K562 (cell line): ENCODE results near the gene AASDH. TPM values are rescaled to one million over a fixed set of nuclear protein-coding genes. Genes with fewer than 3 reads are reported as not detected.
A peak's percentile ranks its signal among the peaks of the same experiment; 100 is the strongest.

ENCODE experiments used
- ATAC-seq: fragments of 200-7000 bp; cut with Tn5 transposase; 3 replicates; pipeline ENCODE4 v1.9.1; 2020; ENCODE audit warnings: moderate library complexity
- BruUV-seq: library from RNA; stranded (reverse); fragments of 400-500 nt; replicated peaks from 2 replicates; lab custom pipeline; 2021; lab: Mats Ljungman, UMichigan
- CTCF ChIA-PET: fragments of 300-600 bp; formaldehyde crosslinking; extraction: SDS; loops from one replicate; lab custom pipeline; 2021; ENCODE audit warnings: low intra/inter-chr PET ratio; lab: Yijun Ruan, JAX
- POLR2A ChIA-PET: fragments of 300-600, 350-650 bp; sonication (Branson Sonifier 250); formaldehyde crosslinking; extraction: SDS; loops from one replicate; lab custom pipeline; 2021; ENCODE audit warnings: antibody characterized with exemption, inconsistent platforms; lab: Yijun Ruan, JAX
- DNase-seq, 4 experiments: peaks; one replicate each; pipeline versions ENCODE4 v3.0.0 to v3.0.0-alpha.2; 2011 to 2018; ENCODE audit warnings: low spot score in 3 of 4, mixed read lengths in 3 of 4; ENCODE audit errors: extremely low read depth in 1 of 4
- FAIRE-seq: peaks from 2 replicates; lab custom pipeline; 2011; peaks lifted over from hg19 to GRCh38; lab: Jason Lieb, UNC
- H2AFZ ChIP-seq: 2 replicates; pipeline ENCODE4 v1.6.0; 2011; ENCODE audit warnings: low read depth, low read length, control low read depth, inconsistent platforms
- H3K27ac ChIP-seq: fragments of 200-600 bp; 3 replicates; pipeline ENCODE4 v1.8.0; 2011; ENCODE audit warnings: low read depth, mild to moderate bottlenecking, control low read depth, inconsistent platforms, low read length, moderate library complexity, mixed read lengths; ENCODE audit errors: extremely low read depth
- H3K27me3 ChIP-seq, 2 experiments: fragments of 300-600 bp in 1 of 2; 2 replicates in 1 of 2; 3 replicates in 1 of 2; pipeline versions ENCODE4 v1.6.0 to v1.8.0; 2011; ENCODE audit warnings: inconsistent platforms in 2 of 2, low read length in 2 of 2, mild to moderate bottlenecking in 1 of 2, mixed read lengths in 1 of 2, moderate library complexity in 1 of 2; ENCODE audit not compliant: control insufficient read depth in 2 of 2, insufficient read depth in 2 of 2
- H3K36me3 ChIP-seq: fragments of 300-600 bp; 3 replicates; pipeline ENCODE4 v1.8.0; 2011; ENCODE audit warnings: mild to moderate bottlenecking, low read length, inconsistent platforms; ENCODE audit not compliant: control insufficient read depth, insufficient read depth
- H3K4me1 ChIP-seq, 2 experiments: fragments of 200-600 bp in 1 of 2; replicated peaks in 1 of 2; 2 replicates in 1 of 2; 3 replicates in 1 of 2; pipeline versions ENCODE4 v1.5.1 to v1.8.0; 2011; ENCODE audit warnings: inconsistent platforms in 2 of 2, low read length in 2 of 2, mild to moderate bottlenecking in 1 of 2, mixed read lengths in 1 of 2, moderate library complexity in 1 of 2; ENCODE audit not compliant: control insufficient read depth in 2 of 2, insufficient read depth in 2 of 2
- H3K4me2 ChIP-seq: 2 replicates; pipeline ENCODE4 v1.6.1; 2011; ENCODE audit warnings: low read length, control low read depth, inconsistent platforms, mixed read lengths; ENCODE audit not compliant: insufficient read depth
- H3K4me3 ChIP-seq: fragments of 200-600 bp; sonication (generic), shearing (Covaris generic); 2 replicates; pipeline ENCODE4 v1.5.1; 2016; ENCODE audit warnings: control low read depth, inconsistent platforms
- H3K79me2 ChIP-seq: fragments of 200-600 bp; 3 replicates; pipeline ENCODE4 v1.8.0; 2011; ENCODE audit warnings: low read length, inconsistent platforms; ENCODE audit not compliant: control insufficient read depth, insufficient read depth
- H3K9ac ChIP-seq, 2 experiments: 2 replicates each; pipeline versions ENCODE4 v1.6.0 to v1.6.1; 2011; ENCODE audit warnings: low read depth in 2 of 2, low read length in 2 of 2, control low read depth in 1 of 2, inconsistent platforms in 1 of 2, mild to moderate bottlenecking in 1 of 2, mixed read lengths in 1 of 2; ENCODE audit not compliant: insufficient read depth in 1 of 2
- H3K9me1 ChIP-seq: one replicate; pipeline ENCODE4 v1.6.0; 2011; ENCODE audit warnings: inconsistent platforms, mild to moderate bottlenecking, low read length, moderate library complexity; ENCODE audit not compliant: control insufficient read depth, insufficient read depth
- H3K9me3 ChIP-seq: replicated peaks from 2 replicates; pipeline ENCODE4 v1.5.1; 2011; ENCODE audit warnings: low read depth, low read length, inconsistent platforms; ENCODE audit not compliant: control insufficient read depth, insufficient read depth
- H4K20me1 ChIP-seq: replicated peaks from 2 replicates; pipeline ENCODE4 v1.6.1; 2011; ENCODE audit warnings: low read length, inconsistent platforms, mixed read lengths; ENCODE audit not compliant: control insufficient read depth, insufficient read depth
- CBFA2T2 ChIP-seq: fragments of 450-650 bp; conservative IDR thresholded peaks from 2 replicates; pipeline ENCODE4 v1.6.1; 2017; ENCODE audit warnings: mild to moderate bottlenecking
- GTF2A2 ChIP-seq: IDR thresholded peaks from 2 replicates; pipeline ENCODE4 v1.6.1; 2016; ENCODE audit warnings: mild to moderate bottlenecking, missing genetic modification characterization, missing compliant biosample characterization
- NFYB ChIP-seq: IDR thresholded peaks from 2 replicates; pipeline ENCODE4 v1.6.1; 2011; ENCODE audit warnings: mild to moderate bottlenecking, moderate library complexity; ENCODE audit not compliant: insufficient read length; ENCODE audit errors: extremely low read depth
- NR2C2 ChIP-seq, 2 experiments: fragments of 200-800 bp in 1 of 2; sonication (Bioruptor generic) in 1 of 2; sonication (generic) in 1 of 2; formaldehyde crosslinking in 1 of 2; IDR thresholded peaks; 2 replicates each; pipeline versions ENCODE4 v1.6.1 to v1.8.0; 2016 to 2022; ENCODE audit warnings: mild to moderate bottlenecking in 1 of 2, missing compliant biosample characterization in 1 of 2, missing genetic modification characterization in 1 of 2, missing genetic modification reagents in 1 of 2
- NR4A1 ChIP-seq, 2 experiments: fragments of 250-450 bp in 1 of 2; fragments of 450-650 bp in 1 of 2; sonication (Bioruptor Pico) in 1 of 2; IDR thresholded peaks; 2 replicates each; pipeline versions ENCODE4 v1.4.0 to v1.6.1; 2016 to 2020; ENCODE audit warnings: mild to moderate bottlenecking in 2 of 2, missing compliant biosample characterization in 1 of 2, missing genetic modification characterization in 1 of 2, moderate library complexity in 1 of 2
- RBM39 ChIP-seq: fragments of 200-400 bp; formaldehyde crosslinking; optimal IDR thresholded peaks from 2 replicates; pipeline ENCODE3; 2018; ENCODE audit warnings: low read depth, low read length
- SETDB1 ChIP-seq: IDR thresholded peaks from one replicate; pipeline ENCODE4 v1.6.1; 2012; ENCODE audit warnings: low read length, control low read depth, inconsistent platforms
- TEAD1 ChIP-seq, 2 experiments: fragments of 450-650 bp in 1 of 2; sonication (generic) in 1 of 2; formaldehyde crosslinking; IDR thresholded peaks; 2 replicates each; pipeline versions ENCODE4 v1.4.0 to v1.8.0; 2020 to 2022; ENCODE audit warnings: mild to moderate bottlenecking in 2 of 2, missing genetic modification reagents in 1 of 2
- TRIM28 ChIP-seq: fragments of 450-650 bp; IDR thresholded peaks from 2 replicates; pipeline ENCODE4 v1.6.1; 2017
- ZNF583 ChIP-seq: fragments of 250-450 bp; sonication (Bioruptor Pico); IDR thresholded peaks from 2 replicates; pipeline ENCODE4 v1.4.0; 2020
- ZNF766 ChIP-seq: fragments of 200-800 bp; sonication (Bioruptor generic); conservative IDR thresholded peaks from 2 replicates; pipeline ENCODE4 v1.6.1; 2016; ENCODE audit warnings: missing genetic modification characterization, missing compliant biosample characterization
- WGBS: fragments of 100-300 bp; shearing (Covaris generic); methylation state at CpG from one replicate; pipeline ENCODE4 v1.1.6; 2016; ENCODE audit warnings: low coverage, mixed read lengths; ENCODE audit not compliant: insufficient coverage; ENCODE audit errors: missing lambda C conversion rate; 5-methylcytosine and 5-hydroxymethylcytosine counted together
- in situ Hi-C: fragments of 300-500 bp; cut with MboI; formaldehyde crosslinking; loops from 4 replicates; pipeline ENCODE4 v1.15.0; 2018; ENCODE audit warnings: inconsistent platforms, mixed read lengths
- intact Hi-C: fragments of 100-400 bp; cut with micrococcal nuclease; formaldehyde crosslinking; loops from 2 replicates; pipeline ENCODE4 v1.14.2; 2022
- polyA plus RNA-seq, 8 experiments: library from polyadenylated mRNA; depleted of rRNA in 4 of 8; stranded (reverse) in 5 of 8; unstranded in 3 of 8; fragments of >200 nt; fragmentation: Nextera tagmentation in 2 of 8; fragmentation: Illumina TruSeq in 1 of 8; extraction: Ambion mirVana in 2 of 8; extraction: Trizol in 1 of 8; gene quantifications; 2 replicates each; pipeline versions ENCODE4 v1.2.1 to v1.2.3, GENCODE V29; 2011 to 2014; ENCODE audit warnings: inconsistent platforms in 1 of 8, missing spikeins in 1 of 8
- total RNA-seq, 7 experiments: library from RNA; depleted of rRNA in 6 of 7; stranded (reverse); fragments of >200 nt in 6 of 7; fragmentation: Illumina TruSeq in 2 of 7; extraction: Trizol in 2 of 7; gene quantifications; 2 replicates each; pipeline versions ENCODE4 v1.2.1 to v1.2.3, GENCODE V29; 2011 to 2021; ENCODE audit warnings: low replicate concordance in 1 of 7
- TF ChIP-seq, protein P1 (sequence below): sonication (generic); formaldehyde crosslinking; IDR thresholded peaks from 2 replicates; pipeline ENCODE4 v1.8.1; 2023; ENCODE audit warnings: mild to moderate bottlenecking, missing genetic modification reagents
- TF ChIP-seq, protein P2 (sequence below): fragments of 450-650 bp; IDR thresholded peaks from 2 replicates; pipeline ENCODE4 v1.6.1; 2017; ENCODE audit warnings: mild to moderate bottlenecking, moderate library complexity

AASDH gene
- total and polyA plus RNA-seq, 9 of the 15 experiments (the other 6 are each of a cell fraction or from before 2014, with no cell fraction given), result 8.6 to 29.7 (median 13.7) TPM

DNA sequence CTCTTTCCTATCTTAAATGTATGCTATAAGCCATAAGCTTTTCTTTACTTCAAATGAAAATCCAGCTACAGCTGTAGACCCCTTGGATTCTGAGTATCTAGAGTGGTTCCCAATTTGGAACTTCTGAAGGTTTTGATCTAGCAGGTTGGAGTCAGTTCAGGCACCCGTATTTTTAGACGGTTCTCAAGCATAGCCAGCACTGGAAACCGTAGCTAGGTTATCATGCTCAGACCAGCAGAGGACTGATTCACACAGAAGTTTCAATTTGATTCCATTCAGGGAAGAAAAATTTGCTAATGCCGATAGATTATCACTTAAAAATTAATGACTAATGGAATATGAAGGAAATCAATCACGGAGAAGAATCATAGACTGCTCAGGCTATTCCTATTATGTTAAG lies 36.9 kb upstream of the AASDH start:
- peaks cover 45% of the 10 kb centered on the region; the same call in 2 of the 3 replicates for H3K36me3 ChIP-seq
- no peak overlapping the region for H3K27ac ChIP-seq
- in situ Hi-C loops (no loop called here), intact Hi-C loops (no loop called here)
- H3K9me1 ChIP-seq, result no peaks in the 10 kb centered on the region
- no peak for FAIRE-seq
- 0 out of 4 replicates have a peak overlapping the region, but pooled peaks of 1 of the 2 experiments have one; percentile 8 for H3K9ac ChIP-seq
- no peak overlapping the region for H3K4me2 ChIP-seq
- ChIA-PET POLR2A (interaction anchor here (0.6 to 2.1 kb wide), 5 partner anchors 12 to 236 kb away, joined by 3 to 10 read pairs (median 4); partner anchors contain the start of genes PAICS and PPAT), CTCF (interaction anchor here (1.1 to 1.6 kb wide), 2 partner anchors 120 to 376 kb away, joined by 5 to 6 read pairs; no protein-coding TSS in a partner anchor)
- no peaks in the 10 kb centered on the region for H3K9me3 ChIP-seq
- peaks cover 100% of the 10 kb centered on the region for H3K79me2 ChIP-seq
- H4K20me1 ChIP-seq, result peaks cover 16% of the 10 kb centered on the region; the same call in 1 of the 2 replicates
- WGBS, result 49% methylated on average over 5 of the region's 5 CpGs
- peak; percentile 16; the same call in 1 of the 3 replicates for ATAC-seq
- DNase-seq, result no peak
- no peaks in the 10 kb centered on the region for H3K27me3 ChIP-seq
- peaks cover 0 to 9% of the 10 kb centered on the region in 2 experiments; a peak in 3 of 5 replicates for H3K4me1 ChIP-seq
- no TSS peak for BruUV-seq
- H3K4me3 ChIP-seq, result no peak overlapping the region
- TF ChIP-seq, protein P1, sequence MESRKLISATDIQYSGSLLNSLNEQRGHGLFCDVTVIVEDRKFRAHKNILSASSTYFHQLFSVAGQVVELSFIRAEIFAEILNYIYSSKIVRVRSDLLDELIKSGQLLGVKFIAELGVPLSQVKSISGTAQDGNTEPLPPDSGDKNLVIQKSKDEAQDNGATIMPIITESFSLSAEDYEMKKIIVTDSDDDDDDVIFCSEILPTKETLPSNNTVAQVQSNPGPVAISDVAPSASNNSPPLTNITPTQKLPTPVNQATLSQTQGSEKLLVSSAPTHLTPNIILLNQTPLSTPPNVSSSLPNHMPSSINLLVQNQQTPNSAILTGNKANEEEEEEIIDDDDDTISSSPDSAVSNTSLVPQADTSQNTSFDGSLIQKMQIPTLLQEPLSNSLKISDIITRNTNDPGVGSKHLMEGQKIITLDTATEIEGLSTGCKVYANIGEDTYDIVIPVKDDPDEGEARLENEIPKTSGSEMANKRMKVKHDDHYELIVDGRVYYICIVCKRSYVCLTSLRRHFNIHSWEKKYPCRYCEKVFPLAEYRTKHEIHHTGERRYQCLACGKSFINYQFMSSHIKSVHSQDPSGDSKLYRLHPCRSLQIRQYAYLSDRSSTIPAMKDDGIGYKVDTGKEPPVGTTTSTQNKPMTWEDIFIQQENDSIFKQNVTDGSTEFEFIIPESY (CRISPR knock-in tag), result no peak
- TF ChIP-seq CBFA2T2, result no peak
- no peak for TF ChIP-seq ZNF766 (CRISPR knock-in tag)
- no peak for TF ChIP-seq TRIM28
- no peak for TF ChIP-seq RBM39
- TF ChIP-seq NR4A1 (CRISPR knock-in tag; IDR thresholded peaks at IDR 0.05), result no peak
- no peak for TF ChIP-seq NR4A1 (tag; IDR thresholded peaks at IDR 0.05)
- no peak for TF ChIP-seq NFYB
- TF ChIP-seq, protein P2, sequence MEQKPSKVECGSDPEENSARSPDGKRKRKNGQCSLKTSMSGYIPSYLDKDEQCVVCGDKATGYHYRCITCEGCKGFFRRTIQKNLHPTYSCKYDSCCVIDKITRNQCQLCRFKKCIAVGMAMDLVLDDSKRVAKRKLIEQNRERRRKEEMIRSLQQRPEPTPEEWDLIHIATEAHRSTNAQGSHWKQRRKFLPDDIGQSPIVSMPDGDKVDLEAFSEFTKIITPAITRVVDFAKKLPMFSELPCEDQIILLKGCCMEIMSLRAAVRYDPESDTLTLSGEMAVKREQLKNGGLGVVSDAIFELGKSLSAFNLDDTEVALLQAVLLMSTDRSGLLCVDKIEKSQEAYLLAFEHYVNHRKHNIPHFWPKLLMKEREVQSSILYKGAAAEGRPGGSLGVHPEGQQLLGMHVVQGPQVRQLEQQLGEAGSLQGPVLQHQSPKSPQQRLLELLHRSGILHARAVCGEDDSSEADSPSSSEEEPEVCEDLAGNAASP, result no peak
- TF ChIP-seq ZNF583 (CRISPR knock-in tag), result no peak
- TF ChIP-seq NR2C2 (CRISPR knock-in tag; IDR thresholded peaks at IDR 0.05), result no peak
- TF ChIP-seq NR2C2 (tag; IDR thresholded peaks at IDR 0.05), result no peak
- no peak for TF ChIP-seq SETDB1
- no peak for TF ChIP-seq GTF2A2 (tag)
- no peak for TF ChIP-seq TEAD1 (CRISPR knock-in tag; IDR thresholded peaks at IDR 0.05)
- H2AFZ ChIP-seq, result no peak overlapping the region
